Measurements from ENCODE around the gene ACER2.

Gene ACER2

GRCh38 chr9:19490269-19490668, 81.5 kb downstream of the ACER2 start:
- FAIRE-seq, result no peak

- no peak for FAIRE-seq
These were observed 82.0 kb downstream of the ACER2 start for GRCh38 chr9:19490828-19491227.

GRCh38 chr9:19492775-19493173, 84.0 kb downstream of the ACER2 start:
- FAIRE-seq, result no peak

- FAIRE-seq, result no peak
These were observed 84.5 kb downstream of the ACER2 start for GRCh38 chr9:19493174-19493811.

- no peak for FAIRE-seq
These were observed 85.1 kb downstream of the ACER2 start for GRCh38 chr9:19493876-19494275.

GRCh38 chr9:19495186-19496028, 86.6 kb downstream of the ACER2 start:
- FAIRE-seq, result no peak

- no peak for FAIRE-seq
These were observed 87.7 kb downstream of the ACER2 start for GRCh38 chr9:19496321-19497050.

- FAIRE-seq, result no peak
These were observed 88.5 kb downstream of the ACER2 start for GRCh38 chr9:19497276-19497675.

- no peak for FAIRE-seq
These were observed 89.2 kb downstream of the ACER2 start for GRCh38 chr9:19498015-19498414.

All from endometrium (tissue), 2 donors.